Measurements from ENCODE around the gene PGBD1. TPM values are rescaled to one million over a fixed set of nuclear protein-coding genes. Genes with fewer than 3 reads are reported as not detected.

PGBD1 gene
- total and polyA plus RNA-seq, 2 of the 13 experiments (the other 11 are each of a cell fraction or from before 2014, with no cell fraction given) = 3.6 to 6.9 TPM

GRCh38 chr6:28345201-28345600, 63.8 kb downstream of the PGBD1 start (continued):
- TF ChIP-seq FOXJ3 (CRISPR knock-in tag; IDR thresholded peaks at IDR 0.05; ENCODE audit: borderline replicate concordance) (peak; percentile 52; the same call in 1 of the 2 replicates), HMG20A (CRISPR knock-in tag; IDR thresholded peaks at IDR 0.05; ENCODE audit: borderline replicate concordance) (peak; percentile 54; the same call in 1 of the 2 replicates), ZGPAT (CRISPR knock-in tag; IDR thresholded peaks at IDR 0.05) (0 out of 2 replicates have a peak, but pooled peaks have one; percentile 29), ZNF644 (CRISPR knock-in tag; IDR thresholded peaks at IDR 0.05; ENCODE audit: low read depth) (peak; percentile 96), HNF4G (IDR thresholded peaks at IDR 0.05; ENCODE audit: borderline replicate concordance, low read depth, low read length) (peak; percentile 12; the same call in 1 of the 2 replicates), HNF4G (CRISPR knock-in tag; IDR thresholded peaks at IDR 0.05; ENCODE audit: borderline replicate concordance, low read depth) (no peak), ZFP90 (CRISPR knock-in tag; IDR thresholded peaks at IDR 0.05; ENCODE audit: borderline replicate concordance) (peak; percentile 68; the same call in 1 of the 2 replicates), GFI1 (CRISPR knock-in tag; IDR thresholded peaks at IDR 0.05; ENCODE audit: borderline replicate concordance) (0 out of 2 replicates have a peak, but pooled peaks have one; percentile 30), ZMYM4 (CRISPR knock-in tag; IDR thresholded peaks at IDR 0.05) (peak; percentile 75), RXRB (CRISPR knock-in tag; IDR thresholded peaks at IDR 0.05; ENCODE audit: borderline replicate concordance) (peak; percentile 58; the same call in 1 of the 2 replicates), ZFP1 (CRISPR knock-in tag; IDR thresholded peaks at IDR 0.05) (0 out of 2 replicates have a peak, but pooled peaks have one; percentile 41), ZNF331 (CRISPR knock-in tag; IDR thresholded peaks at IDR 0.05) (peak; percentile 67; the same call in 1 of the 2 replicates), MEF2D (CRISPR knock-in tag; IDR thresholded peaks at IDR 0.05) (0 out of 2 replicates have a peak, but pooled peaks have one; percentile 19), NCOA2 (CRISPR knock-in tag; IDR thresholded peaks at IDR 0.05) (0 out of 2 replicates have a peak, but pooled peaks have one; percentile 29), ELF3 (CRISPR knock-in tag; IDR thresholded peaks at IDR 0.05) (peak; percentile 50), SP4 (CRISPR knock-in tag; IDR thresholded peaks at IDR 0.05) (no peak), GATAD1 (CRISPR knock-in tag; IDR thresholded peaks at IDR 0.05) (peak; percentile 53; the same call in 1 of the 2 replicates), HNF1B (CRISPR knock-in tag; IDR thresholded peaks at IDR 0.05) (peak; percentile 66; the same call in 1 of the 2 replicates), ZNF382 (CRISPR knock-in tag; IDR thresholded peaks at IDR 0.05; ENCODE audit: borderline replicate concordance) (no peak), SAP130 (CRISPR knock-in tag; IDR thresholded peaks at IDR 0.05; ENCODE audit: low read depth) (peak; percentile 81), SNRNP70 (IDR thresholded peaks at IDR 0.05; ENCODE audit: low read depth, low read length) (no peak), YEATS2 (CRISPR knock-in tag; IDR thresholded peaks at IDR 0.05; ENCODE audit: borderline replicate concordance) (peak; percentile 28; the same call in 1 of the 2 replicates), HNF4A (CRISPR knock-in tag; IDR thresholded peaks at IDR 0.05) (peak; percentile 56; the same call in 1 of the 2 replicates), NCOA1 (CRISPR knock-in tag; IDR thresholded peaks at IDR 0.05) (no peak), ZNF792 (CRISPR knock-in tag; IDR thresholded peaks at IDR 0.05) (peak; percentile 93)
- TF ChIP-seq, protein P1, sequence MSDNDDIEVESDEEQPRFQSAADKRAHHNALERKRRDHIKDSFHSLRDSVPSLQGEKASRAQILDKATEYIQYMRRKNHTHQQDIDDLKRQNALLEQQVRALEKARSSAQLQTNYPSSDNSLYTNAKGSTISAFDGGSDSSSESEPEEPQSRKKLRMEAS (IDR thresholded peaks at IDR 0.05) = 0 out of 2 replicates have a peak, but pooled peaks have one; percentile 34

All from HepG2 (cell line).